HG02588 (cell line): ENCODE data around the gene PLPP6.
A peak's percentile ranks its signal among the peaks of the same experiment; 100 is the strongest.
"Not testable (repeated sequence)": the region's sequence is repeated elsewhere in the genome, so short reads cannot be mapped to it uniquely, and the experiment has no call there.

Experiments used
- ATAC-seq: cut with Tn5 transposase; IDR thresholded peaks from one replicate; pipeline ENCODE4 v1.9.1; 2021; ENCODE audit warnings: mild to moderate bottlenecking, moderate library complexity; ENCODE audit not compliant: unreplicated experiment

The PLPP6 gene

GRCh38 chr9:4662108-4662988 lies at the start of gene PLPP6:
Gene PLPP6, plus strand, starts transcription at chr9:4662294. Its CDS starts 82 bp downstream, at chr9:4662376.
- ATAC-seq: peak; percentile 90

DNA sequence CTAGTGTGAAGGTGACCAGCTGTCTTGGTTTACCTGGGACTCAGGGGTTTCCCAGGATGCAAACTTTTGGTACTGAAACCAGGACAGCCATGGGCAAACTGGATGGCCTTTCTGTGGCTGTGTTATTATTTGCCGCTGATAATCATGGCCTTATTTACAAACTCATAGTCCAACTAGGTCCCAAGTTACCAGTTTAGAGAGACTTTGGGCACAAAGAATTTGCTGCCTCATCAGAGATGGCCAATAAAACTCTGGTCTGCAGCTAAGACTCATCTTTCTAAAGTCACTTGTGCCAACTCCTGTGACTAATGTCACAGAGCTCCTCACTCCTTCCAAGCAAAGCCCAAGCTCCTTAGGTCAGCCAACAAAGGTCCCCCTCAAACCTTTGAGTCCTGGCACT lies 47.5 kb upstream of the PLPP6 start:
- ATAC-seq: no peak

- no peak for ATAC-seq
Observed at GRCh38 chr9:4615251-4615650, 46.8 kb upstream of the PLPP6 start.

DNA sequence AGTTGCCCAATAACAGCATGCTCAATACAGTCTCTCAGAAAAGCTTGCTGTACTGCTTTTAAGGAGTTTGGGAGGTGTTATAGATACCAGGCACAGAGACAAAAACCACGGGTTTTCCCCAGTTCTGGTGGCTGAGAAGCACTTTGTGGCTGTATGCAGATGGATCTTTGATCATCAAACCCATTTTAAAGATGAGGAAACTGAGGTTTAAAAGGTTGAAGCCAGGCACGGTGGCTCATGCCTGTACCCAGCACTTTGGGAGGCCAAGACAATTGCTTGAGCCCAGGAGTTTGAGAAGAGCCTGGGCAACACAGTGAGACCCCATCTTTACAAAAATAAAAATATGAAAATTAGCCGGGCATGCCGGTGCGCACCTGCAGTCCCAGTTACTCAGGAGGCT lies 46.3 kb upstream of the PLPP6 start:
- no peak for ATAC-seq

DNA sequence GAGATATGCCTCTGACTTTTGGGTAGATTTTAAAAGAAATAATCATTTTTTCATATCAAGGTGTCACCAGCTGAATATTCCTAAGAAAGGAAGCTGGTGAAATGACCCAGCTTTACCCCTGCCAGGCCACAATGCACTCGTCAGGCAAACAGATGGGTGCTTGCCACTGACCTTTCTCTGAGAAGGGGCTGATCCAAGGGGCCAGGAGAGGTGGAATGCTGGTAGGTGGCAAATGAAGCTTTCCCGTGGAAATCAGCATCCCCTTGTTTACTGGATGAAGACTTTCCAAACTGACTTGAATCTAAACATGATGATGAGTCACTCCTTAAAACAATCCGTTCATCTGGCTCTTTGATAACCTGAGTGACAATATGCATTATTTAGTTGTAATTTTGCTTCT lies 44.3 kb upstream of the PLPP6 start:
- no peak for ATAC-seq

- ATAC-seq: no peak
Observed at GRCh38 chr9:4618700-4619099, 43.4 kb upstream of the PLPP6 start.

GRCh38 chr9:4620057-4620765 lies 41.9 kb upstream of the PLPP6 start:
- ATAC-seq: no peak

- ATAC-seq: no peak
Observed at GRCh38 chr9:4620881-4621555, 41.1 kb upstream of the PLPP6 start.

- ATAC-seq: no peak
Observed at GRCh38 chr9:4622016-4622415, 40.1 kb upstream of the PLPP6 start.

GRCh38 chr9:4630836-4631235 lies 31.3 kb upstream of the PLPP6 start:
- ATAC-seq: no peak

- ATAC-seq: no peak
Observed at GRCh38 chr9:4638968-4639367, 23.1 kb upstream of the PLPP6 start.

GRCh38 chr9:4639420-4639819 lies 22.7 kb upstream of the PLPP6 start:
- no peak for ATAC-seq

DNA sequence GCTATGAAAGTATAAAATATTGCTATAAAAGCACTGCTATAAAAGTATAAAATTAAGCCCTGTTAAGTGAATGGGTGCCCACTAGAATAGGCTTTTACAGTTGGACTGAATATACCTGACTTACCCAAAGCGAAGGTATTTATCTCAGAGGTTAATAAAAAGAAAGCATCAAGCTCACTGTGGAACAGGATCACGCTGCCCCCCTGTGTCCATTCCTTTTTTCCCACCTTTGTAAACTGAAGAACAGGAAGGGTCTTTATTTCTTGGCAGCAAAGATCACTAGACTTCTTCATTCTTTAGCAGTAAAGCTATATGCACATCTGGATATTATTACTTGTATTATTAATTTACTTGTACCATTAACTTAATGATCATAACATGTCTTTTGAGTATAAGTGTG lies 22.1 kb upstream of the PLPP6 start:
- ATAC-seq: no peak

DNA sequence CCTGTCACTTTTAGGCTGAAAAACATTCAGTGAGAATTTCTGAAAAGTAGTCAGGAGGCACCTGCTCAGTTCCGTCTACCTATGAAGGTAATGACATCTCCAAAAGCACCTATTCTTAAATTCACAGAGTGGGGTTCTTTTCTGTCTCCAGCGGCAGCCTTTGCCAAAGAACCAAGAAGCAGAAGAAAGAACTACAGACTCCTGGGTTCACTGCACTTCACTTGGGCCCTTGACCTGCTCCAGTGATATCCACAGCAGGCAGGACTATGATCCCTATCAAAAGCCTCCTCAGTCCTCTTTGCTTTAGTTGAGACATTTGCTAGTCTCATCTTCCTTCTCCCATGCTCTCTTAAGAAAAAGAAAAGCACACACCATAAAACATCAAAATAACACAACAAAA lies 19.7 kb upstream of the PLPP6 start:
- ATAC-seq: no peak

GRCh38 chr9:4654084-4654483 lies 8.0 kb upstream of the PLPP6 start:
- no peak for ATAC-seq

GRCh38 chr9:4654538-4654937 lies 7.6 kb upstream of the PLPP6 start:
- ATAC-seq: no peak

DNA sequence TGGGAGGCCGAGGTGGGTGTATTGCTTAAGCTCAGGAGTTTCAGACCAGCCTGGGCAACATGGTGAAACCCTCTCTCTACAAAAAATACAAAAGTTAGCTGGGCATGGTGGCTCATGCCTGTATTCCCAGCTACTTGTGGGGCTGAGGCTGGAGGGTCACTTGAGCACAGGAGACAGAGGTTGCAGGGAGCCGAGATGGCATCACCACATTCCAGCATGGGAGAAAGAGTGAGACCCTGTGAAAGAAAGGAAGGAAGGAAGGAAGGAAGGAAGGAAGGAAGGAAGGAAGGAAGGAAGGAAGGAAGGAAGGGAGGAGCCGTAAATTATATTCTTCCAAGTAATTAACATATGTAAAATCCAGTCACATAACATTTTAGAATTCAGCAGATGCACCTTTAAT lies 5.9 kb upstream of the PLPP6 start:
- not testable (repeated sequence) for ATAC-seq

- ATAC-seq: no peak
Observed at GRCh38 chr9:4656621-4657020, 5.5 kb upstream of the PLPP6 start.

GRCh38 chr9:4657426-4658159 lies 4.5 kb upstream of the PLPP6 start:
- no peak for ATAC-seq

DNA sequence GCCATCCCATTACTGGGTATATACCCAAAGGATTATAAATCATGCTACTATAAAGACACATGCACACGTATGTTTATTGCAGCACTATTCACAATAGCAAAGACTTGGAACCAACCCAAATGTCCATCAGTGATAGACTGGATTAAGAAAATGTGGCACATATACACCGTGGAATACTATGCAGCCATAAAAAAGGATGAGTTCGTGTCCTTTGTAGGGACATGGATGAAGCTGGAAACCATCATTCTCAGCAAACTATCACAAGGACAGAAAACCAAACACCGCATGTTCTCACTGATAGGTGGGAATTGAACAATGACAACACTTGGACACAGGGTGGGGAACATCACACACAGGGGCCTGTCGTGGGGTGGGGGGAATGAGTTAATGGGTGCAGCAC lies 1.4 kb upstream of the PLPP6 start:
- ATAC-seq: not testable (repeated sequence)

DNA sequence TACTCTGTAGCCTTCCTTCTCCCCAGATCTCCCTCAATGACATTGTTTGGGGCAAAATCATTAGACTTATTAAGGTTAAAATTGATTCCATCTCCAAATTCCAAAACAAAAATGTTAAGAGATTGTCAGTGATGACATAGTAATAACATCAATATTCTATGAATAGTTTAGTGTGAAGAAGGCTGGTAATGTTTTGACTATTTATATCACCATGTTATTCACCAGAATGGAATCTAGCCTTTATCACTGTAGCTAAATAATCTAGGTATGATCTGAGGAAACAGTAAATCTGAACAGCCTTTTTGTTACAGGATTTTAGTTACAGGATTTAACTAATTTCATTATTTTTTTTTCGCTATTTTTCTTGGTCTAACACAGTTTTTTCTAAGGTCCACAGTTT lies 929 bp upstream of the PLPP6 start:
- ATAC-seq: no peak
